GM08714 (cell line): ENCODE results near the gene COL4A6.
"Not testable (repeated sequence)": the region's sequence is repeated elsewhere in the genome, so short reads cannot be mapped to it uniquely, and the experiment has no call there.

ENCODE experiments used
- H3K4me3 ChIP-seq: fragments of 200-500 bp; sonication (Bioruptor generic); 2 replicates; pipeline ENCODE4 v1.5.1; 2014; ENCODE audit warnings: mild to moderate bottlenecking, low read length, inconsistent platforms
- ZNF274 ChIP-seq: IDR thresholded peaks from 2 replicates; pipeline ENCODE4 v1.6.1; 2012; ENCODE audit warnings: mild to moderate bottlenecking, low read depth, low read length

COL4A6 gene

DNA sequence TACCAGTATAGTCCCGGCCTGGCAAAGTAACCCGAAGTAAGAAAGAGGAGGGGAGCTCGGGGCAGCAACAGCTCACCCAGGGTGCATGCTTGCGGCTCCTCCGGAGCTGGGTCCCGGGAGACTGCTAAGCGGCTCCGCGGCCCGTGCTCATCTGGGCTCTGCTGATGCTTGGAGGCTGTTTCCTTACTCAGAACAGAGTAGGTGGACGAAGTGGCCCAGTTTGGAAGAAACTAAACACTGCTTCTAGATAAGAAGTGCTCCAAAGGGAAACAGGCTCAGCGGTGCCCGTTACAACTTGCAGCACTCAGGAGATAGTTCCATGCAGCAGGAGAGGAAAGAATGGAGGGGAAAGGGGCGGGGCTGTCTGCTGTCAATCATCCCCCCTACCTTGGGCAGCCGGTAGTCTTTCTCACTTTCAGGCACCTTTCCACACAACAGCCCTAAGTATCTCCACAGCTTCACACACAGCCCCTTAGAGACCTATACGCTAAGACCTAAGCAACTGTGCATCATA is at the start of gene COL4A6:
TSS of gene COL4A6 (minus strand) at position 313 of the 514 bp plus-strand sequence. CDS start at position 87, 226 bp downstream.
- H3K4me3 ChIP-seq = no peak within 1 kb of the TSS; the same call in 1 of the 2 replicates

GRCh38 chrX:108485960-108486359 is 47.7 kb upstream of the COL4A6 start:
- H3K4me3 ChIP-seq = no peak overlapping the region
- TF ChIP-seq ZNF274 = no peak

More for the DNA sequence above, at the start of gene COL4A6:
- TF ChIP-seq ZNF274 = no peak

- no peak for TF ChIP-seq ZNF274
- no peak overlapping the region for H3K4me3 ChIP-seq
These were observed 46.0 kb upstream of the COL4A6 start for GRCh38 chrX:108484251-108484650.

DNA sequence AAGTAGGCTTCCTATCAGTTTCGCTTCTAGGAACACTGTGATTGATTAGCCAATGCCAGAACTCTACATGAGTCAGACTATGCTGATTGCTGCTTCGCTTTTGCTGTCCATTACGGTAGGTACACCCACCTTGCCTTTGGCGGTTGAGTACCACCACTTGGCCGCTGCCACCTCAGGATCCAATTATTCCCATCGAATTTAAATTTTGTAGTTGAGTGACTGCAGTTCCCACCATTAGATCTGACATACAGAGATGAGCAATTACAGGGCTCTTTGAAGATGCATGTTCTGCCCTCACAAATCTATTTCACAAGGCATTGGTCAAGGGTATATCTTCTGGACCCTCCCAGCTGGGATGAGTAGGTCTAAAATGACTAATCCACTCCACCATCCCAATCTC is 43.3 kb upstream of the COL4A6 start:
- H3K4me3 ChIP-seq = not testable (repeated sequence)

- H3K4me3 ChIP-seq = no peak overlapping the region
- no peak for TF ChIP-seq ZNF274
These were observed 35.8 kb upstream of the COL4A6 start for GRCh38 chrX:108473979-108474378.

- no peak for TF ChIP-seq ZNF274
- H3K4me3 ChIP-seq = no peak overlapping the region
These were observed 30.3 kb upstream of the COL4A6 start for GRCh38 chrX:108468486-108468885.

GRCh38 chrX:108464604-108465003 is 26.4 kb upstream of the COL4A6 start:
- TF ChIP-seq ZNF274 = no peak
- no peak overlapping the region for H3K4me3 ChIP-seq

DNA sequence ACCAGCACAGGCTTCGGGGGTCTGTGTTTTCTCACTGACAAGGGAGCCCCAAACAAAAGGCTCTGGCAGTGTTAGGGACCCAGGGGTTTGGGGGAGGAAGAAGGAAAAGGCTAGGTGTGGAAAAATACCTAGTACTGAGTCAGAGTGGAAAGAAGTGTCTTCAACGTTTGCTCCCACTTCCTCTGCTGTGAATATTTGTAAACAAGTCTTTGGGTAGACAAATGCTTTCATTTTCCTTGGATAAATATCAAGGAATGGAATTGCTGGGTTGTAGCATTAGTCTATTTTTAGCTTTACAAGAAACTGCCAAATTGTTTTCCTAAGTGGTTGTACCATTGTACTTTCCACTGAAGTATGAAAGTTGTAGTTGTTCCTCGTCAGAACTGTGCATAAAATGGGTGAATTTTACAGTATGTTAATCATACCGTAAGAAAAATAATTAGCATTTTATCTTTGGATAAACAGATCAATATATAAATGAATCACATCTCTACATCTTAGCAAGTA is 18.8 kb upstream of the COL4A6 start:
- no peak overlapping the region for H3K4me3 ChIP-seq
- TF ChIP-seq ZNF274 = no peak

DNA sequence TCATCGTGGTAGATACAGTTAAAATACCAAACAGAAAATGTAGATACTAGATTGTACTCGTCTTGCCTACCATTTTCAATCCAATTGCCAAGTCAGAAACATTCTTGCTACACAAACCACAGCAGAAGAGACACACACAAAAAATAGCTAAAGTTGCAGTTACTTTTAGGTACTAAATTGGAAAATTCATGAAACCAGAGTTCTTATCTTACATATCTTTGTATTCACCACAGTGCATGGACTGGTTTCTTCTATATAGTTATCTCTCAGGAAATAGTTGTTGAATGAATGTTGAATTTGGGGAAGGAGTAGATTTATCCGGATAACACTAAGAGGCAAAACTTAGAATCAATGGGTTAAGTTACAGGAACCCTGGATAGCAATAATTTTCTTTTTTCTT is 15.6 kb upstream of the COL4A6 start:
- no peak for TF ChIP-seq ZNF274
- no peak overlapping the region for H3K4me3 ChIP-seq

- no peak overlapping the region for H3K4me3 ChIP-seq
- TF ChIP-seq ZNF274 = no peak
These were observed 9.1 kb upstream of the COL4A6 start for GRCh38 chrX:108447303-108447702.

DNA sequence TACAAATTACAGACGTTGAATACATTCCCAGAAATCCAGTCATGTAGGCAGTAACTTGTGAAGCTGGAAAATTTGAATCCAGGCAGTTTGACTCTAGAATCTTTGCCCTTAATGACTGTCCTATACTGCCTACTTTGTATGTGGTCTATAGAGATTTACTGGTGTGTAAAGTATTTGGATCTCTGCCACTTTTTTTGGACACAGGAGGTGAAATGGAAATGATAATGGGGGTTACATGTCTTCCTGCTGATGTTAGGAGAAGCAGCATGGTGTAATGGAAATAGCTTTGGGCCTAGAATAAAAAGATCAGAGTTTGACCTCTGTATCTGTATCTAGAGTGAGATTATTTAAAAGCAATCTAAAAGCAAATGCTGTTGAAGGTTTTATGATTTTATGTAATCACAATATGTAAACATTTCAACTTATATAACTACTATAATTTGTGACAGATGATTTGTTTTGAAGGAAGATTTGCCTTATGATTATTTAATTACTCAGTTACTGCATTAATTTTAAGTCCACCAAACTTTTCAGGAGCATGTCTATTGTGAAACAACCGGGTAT is 4.8 kb upstream of the COL4A6 start:
- TF ChIP-seq ZNF274 = no peak
- H3K4me3 ChIP-seq = no peak overlapping the region

DNA sequence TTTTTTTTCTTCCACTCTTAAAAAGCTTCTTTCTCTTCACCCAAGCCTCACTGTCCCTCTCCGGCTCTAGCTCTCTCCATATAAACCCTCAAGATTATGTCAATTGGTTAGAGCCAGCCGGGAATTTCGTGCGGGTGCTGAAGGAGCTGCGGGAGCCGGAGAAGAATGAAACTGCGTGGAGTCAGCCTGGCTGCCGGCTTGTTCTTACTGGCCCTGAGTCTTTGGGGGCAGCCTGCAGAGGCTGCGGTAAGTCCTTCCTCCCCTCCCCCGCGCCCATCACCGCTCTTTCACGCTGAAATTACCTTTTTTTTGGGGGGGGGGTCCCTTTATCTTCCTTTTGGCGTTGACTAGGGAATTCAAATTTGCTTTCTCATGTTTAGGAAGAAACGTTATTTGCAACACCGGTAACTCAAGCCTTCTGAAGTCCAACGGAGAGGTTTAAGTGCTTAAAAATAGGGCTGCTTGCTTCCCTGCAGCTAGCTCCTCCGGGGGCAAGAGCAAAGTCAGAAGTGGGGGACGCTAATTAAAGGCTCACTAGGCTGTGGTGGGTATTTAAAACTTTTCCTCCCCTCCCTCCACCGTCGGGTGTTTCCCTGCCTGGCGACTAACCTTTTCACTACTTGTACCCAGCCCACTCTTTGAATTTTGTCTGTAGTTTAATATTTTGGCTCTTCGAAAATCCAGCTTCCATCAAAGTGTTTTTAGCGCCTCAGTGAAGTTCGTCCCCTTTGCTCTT is 1.9 kb upstream of the COL4A6 start:
- H3K4me3 ChIP-seq = peak overlapping the region; percentile 38
- TF ChIP-seq ZNF274 = no peak

- peak within 1 kb of the TSS; percentile 38 for H3K4me3 ChIP-seq
- no peak for TF ChIP-seq ZNF274
These were observed 1.3 kb upstream of the COL4A6 start, which contains the start of gene COL4A5 for GRCh38 chrX:108439426-108439942. Gene COL4A5 (plus strand): TSS chrX:108439838. CDS start chrX:108440126, 288 bp downstream.

DNA sequence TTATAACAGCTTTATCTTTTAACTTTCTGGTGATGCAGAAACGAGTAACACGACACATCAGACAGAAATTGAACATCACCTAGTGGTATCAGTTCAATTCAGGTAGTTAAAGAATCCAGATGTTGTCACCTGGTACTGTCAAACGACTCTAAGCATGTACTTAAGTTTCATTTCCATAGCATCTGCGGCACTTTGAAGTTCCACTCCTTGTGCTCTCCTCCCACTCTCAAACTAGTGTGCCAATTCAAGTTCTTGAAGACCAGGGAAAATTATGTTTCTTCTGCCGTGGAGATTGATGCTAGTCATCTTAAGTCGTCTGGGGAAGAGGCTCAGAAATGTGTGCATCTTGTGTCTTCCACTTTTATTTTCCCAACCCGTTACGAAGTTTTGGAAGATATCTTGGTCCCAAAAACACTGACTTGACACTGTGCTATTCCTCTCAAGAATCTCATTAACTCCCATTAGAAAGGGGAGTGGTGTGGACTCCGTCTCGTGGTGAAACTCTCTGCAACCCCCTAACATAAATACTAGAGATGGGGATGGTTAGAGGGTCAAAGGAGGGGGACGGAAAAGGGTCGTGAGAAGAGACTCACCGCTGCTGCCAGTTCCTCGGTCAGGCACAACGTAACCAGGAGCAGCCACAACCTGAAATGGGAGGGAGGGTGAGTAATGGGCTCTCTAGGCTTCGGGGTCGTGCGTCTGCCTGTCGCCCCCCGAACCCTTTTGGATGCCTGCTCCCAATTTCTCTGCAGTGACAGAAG is 693 bp downstream of the COL4A6 start:
- TF ChIP-seq ZNF274 = no peak
- H3K4me3 ChIP-seq = no peak overlapping the region
